ENCODE data around the gene SLC15A4. TPM values are rescaled to one million over a fixed set of nuclear protein-coding genes. Genes with fewer than 3 reads are reported as not detected.

Gene SLC15A4
- total and polyA plus RNA-seq, 2 of the 4 experiments (the other 2 are of a cell fraction): 15.4 to 21.9 TPM

- TF ChIP-seq POLR2A (IDR thresholded peaks at IDR 0.05; ENCODE audit: low read depth, low read length) (no peak), CHD1 (IDR thresholded peaks at IDR 0.05; ENCODE audit: low read depth, low read length) (no peak), ELK1 (IDR thresholded peaks at IDR 0.05; ENCODE audit: borderline replicate concordance, low read depth, low read length) (no peak), SMC3 (IDR thresholded peaks at IDR 0.05; ENCODE audit: low read depth, low read length) (no peak), BHLHE40 (IDR thresholded peaks at IDR 0.05; ENCODE audit: low read depth, low read length) (no peak), USF2 (IDR thresholded peaks at IDR 0.05; ENCODE audit: low read depth, low read length) (no peak), NFE2L2 (IDR thresholded peaks at IDR 0.05; ENCODE audit: low read depth, low read length) (no peak), CEBPB (IDR thresholded peaks at IDR 0.05; ENCODE audit: low read depth, low read length) (no peak), RCOR1 (IDR thresholded peaks at IDR 0.05; ENCODE audit: insufficient replicate concordance, low read length) (no peak), RFX5 (IDR thresholded peaks at IDR 0.05; ENCODE audit: low read depth, low read length) (no peak), RAD21 (IDR thresholded peaks at IDR 0.05; ENCODE audit: low read length) (no peak), MXI1 (IDR thresholded peaks at IDR 0.05; ENCODE audit: borderline replicate concordance, low read depth, low read length) (no peak), CTCF (conservative IDR thresholded peaks at IDR 0.05; ENCODE audit: low read depth, low read length) (no peak), FOS (IDR thresholded peaks at IDR 0.05; ENCODE audit: low read depth, low read length) (no peak), MAZ (IDR thresholded peaks at IDR 0.05; ENCODE audit: borderline replicate concordance, low read depth, low read length) (no peak), MAFK (IDR thresholded peaks at IDR 0.05; ENCODE audit: low read depth, low read length) (no peak)
- no TSS peak for BruUV-seq (replicated peaks)
- Histone ChIP-seq H3K79me1 (ENCODE audit: low read depth in 1 of 2, low read length in 2 of 2) (peaks cover 14 to 16% of the 10 kb centered on the region in 2 experiments), H2AK9ac (replicated peaks; ENCODE audit: low read depth, low read length, poor library complexity) (peak overlapping the region; percentile 44), H3K9me3 (ENCODE audit: control insufficient read depth, insufficient read depth, low read length) (no peaks in the 10 kb centered on the region), H3K4me3 (ENCODE audit: insufficient read depth, low read depth, low read length) (no peak overlapping the region), H4K91ac (ENCODE audit: insufficient read depth, low read depth, low read length) (no peak overlapping the region), H2BK15ac (ENCODE audit: low read depth, low read length) (no peak overlapping the region), H3K14ac (replicated peaks; ENCODE audit: low read depth, low read length) (no peak overlapping the region), H3K9me1 (ENCODE audit: insufficient read depth, low read length) (peaks cover 4% of the 10 kb centered on the region; the same call in 1 of the 2 replicates), H4K5ac (ENCODE audit: low read depth, low read length) (no peak overlapping the region), H3K56ac (ENCODE audit: extremely low read depth, insufficient read depth, low read length) (no peak overlapping the region), H3K27me3 (ENCODE audit: control insufficient read depth, insufficient read depth, low read length) (no peaks in the 10 kb centered on the region), H2BK120ac (ENCODE audit: low read depth, low read length) (no peak overlapping the region), H3K18ac (ENCODE audit: low read depth, low read length) (no peak overlapping the region), H3K4me1 (ENCODE audit: control insufficient read depth, insufficient read depth, low read length) (peaks cover 10% of the 10 kb centered on the region), H3K27ac (ENCODE audit: insufficient read depth, low read length) (no peak overlapping the region), H2AFZ (replicated peaks; ENCODE audit: low read length, poor library complexity) (no peak overlapping the region), H3K36me3 (ENCODE audit: control insufficient read depth, insufficient read depth, low read length) (peaks cover 39% of the 10 kb centered on the region), H3K23ac (ENCODE audit: low read depth, low read length) (no peak overlapping the region), H3K4ac (ENCODE audit: low read depth, low read length) (no peak overlapping the region), H4K8ac (ENCODE audit: low read depth in 2 of 2, low read length in 2 of 2) (no peak overlapping the region), H2AK5ac (ENCODE audit: low read depth, low read length) (no peak overlapping the region), H4K20me1 (ENCODE audit: insufficient read depth, low read length) (no peaks in the 10 kb centered on the region), H2BK5ac (ENCODE audit: low read depth, low read length, poor library complexity, severe bottlenecking) (no peak overlapping the region), H2BK20ac (ENCODE audit: low read depth, low read length) (no peak overlapping the region), H3K9ac (ENCODE audit: low read depth, low read length) (no peak overlapping the region), H3K4me2 (ENCODE audit: low read depth, low read length) (no peak overlapping the region)
- DNase-seq (no peak), ATAC-seq (ENCODE audit: low read depth) (no peak)
- intact Hi-C loops (cut with micrococcal nuclease): no loop called here
- dilution Hi-C loops (cut with HindIII; ENCODE audit: low sequenced_read_pairs, unreplicated experiment): no loop called here
- WGBS, 2 experiments (ENCODE audit: extremely low coverage in 2 of 2, insufficient read length in 1 of 2): 99% methylated on average over 10 of the region's 15 CpGs; no CpG with 5 or more reads in 1 of the 2 experiments
- in situ Hi-C loops (cut with MboI; ENCODE audit: low sequenced_read_pairs): loop anchor here (25.0 kb wide), 1 partner anchor 1945 kb away; no protein-coding TSS in a partner anchor
- POLR2A ChIA-PET (ENCODE audit: unreplicated experiment): no interaction called here
- CTCF ChIA-PET: no interaction called here
Observed at GRCh38 chr12:128792398-128792797, 31.4 kb downstream of the SLC15A4 start.

Data from IMR-90 (cell line).